Hematopoietic multipotent progenitor cell treated with erythropoietin and hydrocortisone succinate and interleukin-3 and kit ligand, for 15 days (in vitro differentiated cells): ENCODE results near the gene ADH5.
"Not testable (repeated sequence)": the region's sequence is repeated elsewhere in the genome, so short reads cannot be mapped to it uniquely, and the experiment has no call there.

ENCODE experiments used
- DNase-seq: peaks from one replicate; pipeline ENCODE4 v3.0.0-alpha.2; 2015; ENCODE audit warnings: low spot score

Gene ADH5

DNA sequence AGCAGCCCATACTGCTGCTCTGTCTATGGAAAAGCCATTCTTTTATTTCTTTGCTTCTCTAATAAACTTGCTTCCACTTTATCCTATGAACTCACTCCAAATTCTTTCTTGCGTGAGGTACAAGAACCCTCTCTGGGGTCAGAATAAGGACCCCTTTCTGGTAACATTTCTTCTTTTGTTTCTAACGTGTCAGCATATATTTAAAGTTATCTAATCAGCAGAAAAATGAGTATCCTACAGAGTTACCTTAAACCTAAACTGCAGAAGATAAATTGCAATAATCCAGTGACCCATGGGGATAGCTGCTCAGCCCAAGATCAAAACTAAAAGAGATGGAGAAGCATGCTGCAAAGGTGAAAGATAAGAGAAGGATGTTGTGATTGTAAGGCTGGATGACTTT lies 4.0 kb downstream of the ADH5 start:
- no peak for DNase-seq

- DNase-seq: no peak
Measured at GRCh38 chr4:99082192-99082591, 6.4 kb downstream of the ADH5 start.

GRCh38 chr4:99080869-99081268 lies 7.7 kb downstream of the ADH5 start:
- not testable (repeated sequence) for DNase-seq

GRCh38 chr4:99079625-99080295 lies 8.8 kb downstream of the ADH5 start:
- DNase-seq: no peak

DNA sequence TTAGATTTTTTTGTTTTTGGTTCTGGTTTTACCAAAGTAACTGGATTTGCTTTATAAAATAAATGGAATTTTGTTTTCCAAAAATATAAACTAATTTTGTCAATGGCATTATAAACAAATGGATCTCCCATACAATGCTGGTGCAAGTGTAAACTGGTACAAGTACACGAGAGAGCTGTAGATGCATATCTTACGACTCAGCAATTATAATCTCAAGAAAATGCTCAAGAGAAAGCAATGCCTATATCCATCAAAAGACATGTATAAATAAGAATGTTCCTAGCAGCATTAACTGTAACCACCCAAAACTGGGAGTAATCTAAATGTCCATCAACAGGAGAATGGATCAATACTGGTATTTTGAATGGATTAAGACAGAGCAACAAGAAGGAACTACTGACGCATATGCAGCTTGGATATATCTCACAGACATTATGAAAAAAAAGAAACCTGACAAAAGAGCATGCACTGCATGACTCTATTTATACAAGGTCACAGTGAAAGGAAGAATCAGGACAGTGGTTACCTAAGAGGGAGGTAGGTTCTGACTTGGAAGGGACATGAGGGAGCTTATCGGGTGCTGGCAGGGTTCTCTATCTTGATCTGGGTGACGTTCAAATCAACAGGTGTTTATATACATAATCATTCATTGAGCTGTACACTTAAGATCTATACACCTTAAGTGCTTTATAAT lies 9.5 kb downstream of the ADH5 start:
- no peak for DNase-seq

DNA sequence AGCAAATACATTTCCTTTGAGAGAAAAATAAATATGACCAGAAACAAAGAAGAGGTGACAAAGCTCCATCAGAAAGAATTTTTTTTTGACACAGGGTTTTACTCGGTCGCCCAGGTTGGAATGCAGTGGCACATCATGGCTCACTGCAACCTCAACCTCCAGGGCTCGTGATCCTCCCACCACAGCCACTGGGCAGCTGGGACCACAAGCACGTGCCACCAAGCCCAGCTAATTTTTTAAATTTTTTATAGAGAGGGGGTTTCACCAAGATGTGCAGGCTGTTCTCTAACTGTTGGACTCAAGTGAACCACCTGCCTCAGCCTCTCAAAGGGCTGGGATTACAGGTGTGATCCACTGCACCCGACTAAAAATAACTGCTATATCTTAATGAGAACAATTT lies 10.3 kb downstream of the ADH5 start:
- no peak for DNase-seq

DNA sequence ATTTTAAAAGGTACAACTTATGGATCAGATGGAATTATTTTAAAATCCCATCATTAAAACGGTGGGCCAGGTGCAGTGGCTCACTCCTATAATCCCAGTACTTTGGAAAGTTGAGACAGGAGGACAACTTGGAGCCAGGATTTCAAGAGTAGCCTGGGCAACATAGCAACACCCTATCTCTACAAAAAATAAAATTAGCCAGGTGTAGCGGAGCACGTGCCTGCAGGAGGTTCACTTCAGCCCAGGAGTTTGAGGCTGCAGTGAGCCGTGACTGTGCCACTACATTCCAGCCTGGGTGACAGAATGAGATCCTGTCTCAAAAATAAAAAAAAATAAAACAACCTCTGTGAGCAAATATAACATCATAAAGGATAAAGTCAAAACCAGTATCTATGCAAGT lies 11.4 kb downstream of the ADH5 start:
- no peak for DNase-seq

DNA sequence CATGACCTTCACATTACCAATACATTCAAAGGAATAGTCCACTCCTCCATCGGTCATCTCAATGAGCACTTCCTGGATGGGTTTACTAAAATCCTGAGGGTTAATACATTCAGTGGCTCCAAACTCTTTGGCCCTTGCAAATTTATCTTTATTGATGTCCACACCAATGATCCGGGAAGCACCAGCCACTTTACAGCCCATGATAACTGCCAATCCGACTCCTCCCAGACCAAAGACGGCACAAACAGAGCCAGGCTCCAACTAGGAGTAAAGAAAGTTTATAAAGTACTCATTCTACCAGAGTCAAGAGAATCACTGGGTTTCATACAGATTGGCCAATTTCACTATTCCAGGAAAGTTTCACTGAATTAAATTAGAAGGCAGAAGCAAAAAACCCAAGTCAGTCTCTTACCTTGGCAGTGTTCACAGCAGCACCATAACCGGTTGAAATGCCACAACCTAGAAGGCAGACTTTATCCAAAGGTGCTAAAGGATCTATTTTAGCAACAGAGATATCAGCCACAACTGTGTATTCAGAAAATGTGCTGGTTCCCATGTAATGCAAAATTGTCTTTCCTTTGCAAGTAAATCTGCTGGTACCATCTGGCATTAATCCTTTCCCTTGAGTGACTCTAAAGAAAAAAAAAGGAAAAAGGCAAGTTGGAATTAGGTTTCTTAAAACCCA lies 12.2 kb downstream of the ADH5 start:
- DNase-seq: no peak

DNA sequence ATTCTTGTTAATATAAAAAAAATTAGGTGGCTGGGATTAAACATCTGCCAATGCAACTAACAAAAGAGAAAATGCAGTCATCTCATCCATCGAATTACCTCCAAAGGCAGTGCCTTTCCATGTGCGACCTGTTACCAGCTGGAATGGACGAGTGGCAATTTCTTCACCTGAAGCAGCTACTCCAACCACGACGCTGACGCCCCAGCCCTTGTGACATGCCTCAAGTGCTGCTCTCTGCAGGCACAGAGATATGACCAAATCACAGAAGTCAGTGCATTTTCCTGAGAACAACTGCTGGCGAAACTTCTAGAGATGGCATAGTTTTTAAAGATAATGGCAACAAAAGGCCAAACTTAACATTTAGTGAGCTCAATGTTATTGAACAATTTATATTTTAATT lies 13.8 kb downstream of the ADH5 start:
- DNase-seq: no peak

DNA sequence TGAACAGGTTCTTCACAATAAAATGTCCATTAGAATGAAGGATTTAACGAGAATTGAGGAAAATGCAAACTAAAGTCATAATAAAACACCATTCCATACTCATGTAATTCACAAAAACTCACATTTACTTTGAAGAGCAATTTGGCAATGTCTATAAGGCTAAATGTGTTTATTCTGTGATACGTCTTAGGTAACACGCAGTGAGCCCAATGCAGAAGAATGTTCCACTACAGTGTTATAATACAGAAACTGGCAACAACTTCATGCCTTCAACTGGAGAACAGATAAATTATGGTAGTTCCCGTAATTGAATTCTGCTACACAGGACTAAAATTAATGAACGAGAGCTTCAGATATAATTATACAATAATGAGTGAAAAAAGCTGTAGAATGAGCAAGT lies 17.4 kb downstream of the ADH5 start:
- DNase-seq: no peak

GRCh38 chr4:99067617-99068016 lies 21.0 kb downstream of the ADH5 start:
- no peak for DNase-seq

DNA sequence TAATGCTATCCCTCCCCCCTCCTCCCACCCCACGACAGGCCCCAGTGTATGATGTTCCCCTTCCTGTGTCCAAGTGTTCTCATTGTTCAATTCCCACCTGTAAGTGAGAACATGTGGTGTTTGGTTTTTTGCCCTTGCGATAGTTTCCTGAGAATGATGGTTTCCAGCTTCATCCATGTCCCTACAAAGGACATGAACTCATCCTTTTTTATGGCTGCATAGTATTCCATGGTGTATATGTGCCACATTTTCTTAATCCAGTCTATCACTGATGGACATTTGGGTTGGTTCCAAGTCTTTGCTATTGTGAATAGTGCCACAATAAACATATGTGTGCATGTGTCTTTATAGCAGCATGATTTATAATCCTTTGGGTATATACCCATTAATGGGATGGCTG lies 23.1 kb downstream of the ADH5 start:
- DNase-seq: not testable (repeated sequence)

DNA sequence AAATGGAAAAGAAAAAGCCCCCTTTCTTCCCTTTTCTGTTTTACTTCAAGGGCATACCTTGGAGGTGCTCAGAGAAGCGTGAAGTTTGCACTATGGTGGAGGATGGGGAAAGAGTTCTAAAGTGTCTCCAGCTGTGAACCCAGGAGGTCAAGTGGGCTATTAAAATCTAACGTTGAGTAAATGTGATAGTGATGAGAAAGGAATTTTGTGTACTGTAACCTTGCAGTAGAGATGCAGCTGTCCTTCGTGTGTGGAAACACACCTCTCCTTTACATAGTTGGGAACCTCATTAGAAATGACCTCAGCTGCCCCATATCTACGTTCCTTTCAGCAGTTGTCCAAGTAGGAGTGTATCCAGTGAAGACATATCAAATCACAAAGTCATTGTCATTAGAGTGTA lies 26.5 kb downstream of the ADH5 start:
- no peak for DNase-seq

DNA sequence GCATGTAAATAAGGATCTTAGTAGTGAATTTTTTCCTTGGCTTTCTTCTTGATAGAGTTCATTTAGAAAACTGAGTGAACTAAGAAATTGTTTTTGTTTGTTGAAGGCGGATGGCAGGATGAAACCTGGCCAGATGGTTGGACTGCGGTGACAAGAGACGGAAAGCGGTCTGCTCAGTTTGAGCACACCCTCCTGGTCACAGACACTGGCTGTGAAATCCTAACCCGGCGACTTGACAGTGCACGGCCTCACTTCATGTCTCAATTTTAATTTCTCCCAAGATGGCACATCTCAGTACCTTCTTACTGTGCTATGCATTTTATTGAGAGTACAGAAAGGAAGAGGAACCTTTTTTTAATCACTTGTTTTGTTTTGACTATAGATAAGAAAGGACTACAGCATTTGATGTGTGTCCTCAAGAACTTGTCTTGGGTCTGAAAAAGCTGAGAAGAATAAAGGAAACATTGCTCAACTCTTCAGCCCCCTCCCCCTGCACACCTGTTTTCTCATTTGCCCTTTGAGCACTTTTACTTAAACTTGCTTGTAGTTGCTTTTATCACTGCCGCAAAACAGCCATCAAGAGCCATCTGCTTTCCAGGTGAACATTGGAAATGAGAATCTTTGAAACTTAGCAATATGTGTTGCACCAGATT lies 27.4 kb downstream of the ADH5 start:
- no peak for DNase-seq

GRCh38 chr4:99059550-99059949 lies 29.0 kb downstream of the ADH5 start:
- DNase-seq: no peak

DNA sequence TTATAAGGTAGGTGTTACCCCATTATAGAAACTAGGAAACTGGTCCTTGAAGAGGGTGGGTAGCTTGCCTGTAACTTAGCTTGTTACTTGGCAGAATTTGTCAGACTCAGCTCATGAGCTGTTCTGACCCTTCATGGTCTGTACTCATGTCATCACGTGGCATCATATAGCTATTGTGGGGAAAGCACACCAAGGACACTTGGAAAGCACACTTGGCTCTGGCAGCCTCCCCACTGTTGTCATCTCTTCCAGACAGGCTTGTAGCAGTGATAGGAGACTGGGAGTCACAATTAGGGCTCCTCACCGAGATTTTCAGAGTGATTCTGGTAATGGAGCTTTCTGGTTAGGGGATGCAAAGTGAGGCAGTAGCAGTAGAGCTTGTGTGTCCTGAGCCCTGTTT lies 30.4 kb downstream of the ADH5 start:
- no peak for DNase-seq

- no peak for DNase-seq
Measured at GRCh38 chr4:99054428-99054994, 34.1 kb downstream of the ADH5 start.

DNA sequence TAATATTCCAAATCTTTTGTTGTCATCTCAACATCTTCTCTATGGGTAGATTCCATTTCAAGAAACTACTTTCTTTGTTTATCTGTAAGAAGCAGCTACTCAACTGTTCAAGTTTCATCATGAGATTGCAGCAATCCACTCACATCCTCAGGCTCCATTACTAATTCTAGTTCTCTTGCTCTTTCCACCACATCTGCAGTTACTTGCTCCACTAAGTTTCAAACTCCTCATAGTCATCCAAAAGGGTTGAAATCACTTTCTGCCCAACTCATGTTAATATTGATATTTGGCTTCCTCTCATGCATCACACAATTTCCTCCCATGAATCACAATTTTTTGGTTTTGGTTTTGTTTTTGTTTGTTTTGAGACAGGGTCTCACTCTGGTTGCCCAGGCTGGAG lies 35.7 kb downstream of the ADH5 start:
- no peak for DNase-seq

GRCh38 chr4:99047710-99048109 lies 40.9 kb downstream of the ADH5 start:
- no peak for DNase-seq

DNA sequence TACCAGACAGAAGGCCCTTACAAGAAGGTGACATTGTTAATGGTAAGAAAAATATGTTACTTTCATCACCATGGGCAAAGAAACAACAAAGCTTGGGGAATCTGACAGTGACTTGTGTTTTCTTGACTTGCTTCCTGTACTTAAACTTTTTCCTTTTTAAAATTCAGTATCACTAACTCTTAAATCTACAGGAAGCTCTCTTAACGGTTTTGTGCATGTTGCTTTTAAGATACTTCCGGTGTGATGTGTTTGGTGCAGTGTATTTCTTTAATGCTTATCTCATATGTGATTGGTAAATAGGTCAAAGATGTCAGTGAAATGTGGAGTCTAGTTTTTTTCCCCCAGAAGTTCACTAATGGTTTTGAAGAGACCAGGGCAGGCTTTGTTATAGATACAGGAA lies 45.2 kb downstream of the ADH5 start:
- DNase-seq: no peak

DNA sequence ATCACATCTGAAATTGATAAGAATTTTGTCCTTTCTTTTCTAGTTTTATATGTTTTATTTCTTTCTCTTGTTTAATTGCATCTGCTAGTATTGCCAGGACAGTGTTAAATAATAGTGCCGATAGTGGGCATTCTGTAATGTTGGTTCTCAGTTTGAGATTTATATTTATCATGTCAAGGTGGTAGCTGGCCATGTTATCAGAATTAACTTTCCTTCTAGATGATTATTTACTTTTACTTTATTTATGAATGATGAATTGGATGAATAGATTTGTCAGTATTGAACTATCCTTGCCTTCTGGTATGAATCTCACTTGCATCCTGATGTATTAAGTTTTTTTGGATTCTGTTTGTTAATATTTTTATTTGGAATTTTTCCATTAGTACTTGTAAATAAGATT lies 50.4 kb downstream of the ADH5 start:
- DNase-seq: no peak

DNA sequence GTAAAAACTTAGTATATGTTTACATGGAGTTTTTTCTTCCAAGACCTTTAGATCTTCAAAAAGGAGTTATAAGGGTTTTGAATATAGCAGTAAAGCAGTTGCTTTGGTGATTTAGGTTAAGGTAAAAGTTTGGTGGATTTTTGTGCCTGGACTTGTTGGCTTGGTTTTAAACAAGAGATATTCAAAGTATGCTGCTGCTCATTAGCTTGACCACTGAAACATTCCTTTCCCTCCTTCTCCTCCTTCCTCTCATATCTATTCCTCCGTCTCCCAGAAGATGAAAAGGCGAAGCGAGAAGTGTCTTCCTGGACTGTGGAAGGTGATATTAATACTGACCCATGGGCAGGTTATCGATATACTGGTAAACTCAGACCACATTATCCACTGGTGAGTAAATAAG lies 54.6 kb downstream of the ADH5 start:
- DNase-seq: no peak

- DNase-seq: no peak
Measured at GRCh38 chr4:99029852-99030251, 58.7 kb downstream of the ADH5 start.
